SU-DHL-6 (cell line): Measurements from ENCODE around the gene NOTUM.
"Not testable (repeated sequence)": the region's sequence is repeated elsewhere in the genome, so short reads cannot be mapped to it uniquely, and the experiment has no call there.

ENCODE experiments used
- H2AFZ ChIP-seq: fragments of 200-600 bp; sonication (generic); 2 replicates; pipeline ENCODE4 v1.6.1; 2014; ENCODE audit warnings: low read depth, mild to moderate bottlenecking, moderate library complexity, mixed read lengths, antibody characterized with exemption, low read length; ENCODE audit not compliant: severe bottlenecking
- H3F3A ChIP-seq: fragments of 200-600 bp; shearing (Covaris generic); 2 replicates; pipeline ENCODE4 v1.6.0; 2016; ENCODE audit warnings: antibody characterized with exemption, mild to moderate bottlenecking; ENCODE audit not compliant: insufficient read depth
- H3K27ac ChIP-seq: fragments of 200-600 bp; sonication (generic); 2 replicates; pipeline ENCODE4 v1.5.1; 2016; ENCODE audit warnings: low read depth, mild to moderate bottlenecking, low read length, moderate library complexity, mixed read lengths
- H3K27me3 ChIP-seq: fragments of 200-600 bp; sonication (generic), shearing (Covaris generic); 2 replicates; pipeline ENCODE4 v1.6.0; 2014; ENCODE audit warnings: mild to moderate bottlenecking, low read length
- H3K36me3 ChIP-seq: fragments of 200-600 bp; sonication (generic); 2 replicates; pipeline ENCODE4 v1.6.1; 2014; ENCODE audit warnings: mild to moderate bottlenecking, low read length, mixed read lengths
- H3K4me2 ChIP-seq: fragments of 300-600, 200-600 bp; shearing (Covaris generic), sonication (generic); 2 replicates; pipeline ENCODE4 v1.6.0; 2014; ENCODE audit warnings: low read length, low read depth, mild to moderate bottlenecking; ENCODE audit not compliant: poor library complexity, severe bottlenecking
- H3K4me3 ChIP-seq: fragments of 200-600 bp; sonication (generic); 2 replicates; pipeline ENCODE4 v1.5.1; 2014; ENCODE audit warnings: antibody characterized with exemption, low read length, mild to moderate bottlenecking, mixed read lengths; ENCODE audit not compliant: insufficient read depth, poor library complexity, severe bottlenecking
- H3K79me2 ChIP-seq: fragments of 200-600 bp; sonication (generic); 2 replicates; pipeline ENCODE4 v1.6.1; 2014; ENCODE audit warnings: mild to moderate bottlenecking, low read length, moderate library complexity; ENCODE audit not compliant: insufficient read depth
- H3K9ac ChIP-seq: fragments of 200-600 bp; sonication (generic); 2 replicates; pipeline ENCODE4 v1.7.0; 2014; ENCODE audit warnings: mild to moderate bottlenecking, low read length
- H3K9me2 ChIP-seq: fragments of 200-600 bp; sonication (generic); replicated peaks from 2 replicates; pipeline ENCODE4 v1.6.1; 2014; ENCODE audit warnings: low read length; ENCODE audit not compliant: insufficient read depth
- H3K9me3 ChIP-seq: fragments of 200-600 bp; sonication (generic); 2 replicates; pipeline ENCODE4 v1.6.1; 2014; ENCODE audit warnings: low read length, mixed read lengths; ENCODE audit not compliant: insufficient read depth
- H4K20me1 ChIP-seq: fragments of 200-600 bp; sonication (generic); 2 replicates; pipeline ENCODE4 v1.6.1; 2014; ENCODE audit warnings: low read depth, mild to moderate bottlenecking, antibody characterized with exemption, low read length, moderate library complexity, mixed read lengths
- EZH2phosphoT487 ChIP-seq: fragments of 200-600 bp; sonication (generic), shearing (Covaris generic); conservative IDR thresholded peaks from 2 replicates; pipeline ENCODE4 v1.6.1; 2018; ENCODE audit warnings: mild to moderate bottlenecking, antibody characterized with exemption, low read length, moderate library complexity, mixed read lengths
- TF ChIP-seq, protein P1 (sequence below): fragments of 200-600 bp; sonication (generic); IDR thresholded peaks from one replicate; pipeline ENCODE4 v1.5.1; 2017; ENCODE audit warnings: antibody characterized with exemption, mild to moderate bottlenecking, low read length, moderate library complexity; ENCODE audit not compliant: insufficient read depth, poor library complexity, severe bottlenecking

Gene NOTUM

DNA sequence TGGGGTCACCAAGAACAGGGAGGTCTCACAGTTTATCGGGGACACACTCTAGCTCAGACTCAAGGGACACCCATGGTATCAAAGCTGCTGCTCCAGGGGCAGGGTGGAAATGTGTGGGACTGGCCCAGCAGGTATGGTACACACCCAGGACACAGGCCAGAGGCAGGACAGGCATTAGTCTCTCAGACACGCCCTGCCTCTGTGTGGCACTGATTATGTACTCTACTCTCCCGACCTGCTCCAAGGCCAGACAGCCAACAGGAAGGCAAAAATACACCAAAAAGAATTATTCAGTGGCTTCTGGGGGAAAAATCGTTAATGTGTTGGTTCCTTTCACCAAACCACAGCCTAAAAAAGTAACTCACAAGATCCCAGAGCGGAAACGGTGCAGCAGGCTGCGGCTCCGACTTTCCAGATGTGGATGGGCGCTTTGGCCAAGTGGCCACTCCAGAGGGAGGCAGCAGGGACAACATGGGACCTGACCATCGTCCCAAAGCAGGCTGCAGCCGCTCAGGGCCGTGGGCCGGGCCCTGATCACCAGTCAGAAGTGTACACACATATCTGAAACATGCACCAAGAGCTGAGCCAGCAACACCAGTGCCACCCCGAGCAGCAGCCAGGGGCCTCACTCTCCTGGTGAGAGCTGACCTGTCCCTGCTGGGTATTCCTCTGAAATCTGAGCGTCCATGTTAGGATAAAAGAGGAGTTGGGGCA lies 42.0 kb downstream of the NOTUM start:
- Histone ChIP-seq H3K4me2 (no peak overlapping the region), H3K27me3 (no peaks in the 10 kb centered on the region), H3K9me3 (no peaks in the 10 kb centered on the region), H3K27ac (no peak overlapping the region), H2AFZ (no peak overlapping the region), H3K9me2 (no peaks in the 10 kb centered on the region), H3K79me2 (peaks cover 63% of the 10 kb centered on the region), H4K20me1 (no peaks in the 10 kb centered on the region), H3F3A (no peaks in the 10 kb centered on the region), H3K36me3 (no peaks in the 10 kb centered on the region), H3K9ac (no peak overlapping the region), H3K4me3 (no peak overlapping the region)
- TF ChIP-seq, protein P1, sequence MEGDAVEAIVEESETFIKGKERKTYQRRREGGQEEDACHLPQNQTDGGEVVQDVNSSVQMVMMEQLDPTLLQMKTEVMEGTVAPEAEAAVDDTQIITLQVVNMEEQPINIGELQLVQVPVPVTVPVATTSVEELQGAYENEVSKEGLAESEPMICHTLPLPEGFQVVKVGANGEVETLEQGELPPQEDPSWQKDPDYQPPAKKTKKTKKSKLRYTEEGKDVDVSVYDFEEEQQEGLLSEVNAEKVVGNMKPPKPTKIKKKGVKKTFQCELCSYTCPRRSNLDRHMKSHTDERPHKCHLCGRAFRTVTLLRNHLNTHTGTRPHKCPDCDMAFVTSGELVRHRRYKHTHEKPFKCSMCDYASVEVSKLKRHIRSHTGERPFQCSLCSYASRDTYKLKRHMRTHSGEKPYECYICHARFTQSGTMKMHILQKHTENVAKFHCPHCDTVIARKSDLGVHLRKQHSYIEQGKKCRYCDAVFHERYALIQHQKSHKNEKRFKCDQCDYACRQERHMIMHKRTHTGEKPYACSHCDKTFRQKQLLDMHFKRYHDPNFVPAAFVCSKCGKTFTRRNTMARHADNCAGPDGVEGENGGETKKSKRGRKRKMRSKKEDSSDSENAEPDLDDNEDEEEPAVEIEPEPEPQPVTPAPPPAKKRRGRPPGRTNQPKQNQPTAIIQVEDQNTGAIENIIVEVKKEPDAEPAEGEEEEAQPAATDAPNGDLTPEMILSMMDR, result no peak
- TF ChIP-seq EZH2phosphoT487, result no peak

DNA sequence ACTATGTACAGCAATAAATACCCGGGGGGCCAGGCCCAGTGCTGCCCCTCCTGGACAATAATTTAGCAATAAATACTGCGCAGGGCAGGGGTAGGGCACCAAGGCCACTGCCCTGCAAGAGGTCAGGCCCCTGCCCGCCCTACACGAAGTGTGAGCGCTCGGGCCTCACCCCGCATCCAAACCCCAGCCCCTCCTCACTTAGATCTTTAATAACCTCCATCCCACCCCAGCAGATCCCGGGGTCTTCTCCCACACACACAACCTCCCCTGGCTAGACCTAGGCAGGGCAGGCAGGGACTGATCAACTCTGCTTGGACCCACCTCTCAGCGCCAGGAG lies 42.7 kb downstream of the NOTUM start:
- not testable (repeated sequence) for H3F3A ChIP-seq, H4K20me1 ChIP-seq, H3K27ac ChIP-seq, H3K4me3 ChIP-seq, H3K9me3 ChIP-seq, H3K9me2 ChIP-seq, H2AFZ ChIP-seq, H3K27me3 ChIP-seq, H3K36me3 ChIP-seq
- H3K79me2 ChIP-seq, result peaks cover 56% of the 10 kb centered on the region
- peak overlapping the region; percentile 31; the same call in 1 of the 2 replicates for H3K9ac ChIP-seq
- peak overlapping the region; percentile 54 for H3K4me2 ChIP-seq

DNA sequence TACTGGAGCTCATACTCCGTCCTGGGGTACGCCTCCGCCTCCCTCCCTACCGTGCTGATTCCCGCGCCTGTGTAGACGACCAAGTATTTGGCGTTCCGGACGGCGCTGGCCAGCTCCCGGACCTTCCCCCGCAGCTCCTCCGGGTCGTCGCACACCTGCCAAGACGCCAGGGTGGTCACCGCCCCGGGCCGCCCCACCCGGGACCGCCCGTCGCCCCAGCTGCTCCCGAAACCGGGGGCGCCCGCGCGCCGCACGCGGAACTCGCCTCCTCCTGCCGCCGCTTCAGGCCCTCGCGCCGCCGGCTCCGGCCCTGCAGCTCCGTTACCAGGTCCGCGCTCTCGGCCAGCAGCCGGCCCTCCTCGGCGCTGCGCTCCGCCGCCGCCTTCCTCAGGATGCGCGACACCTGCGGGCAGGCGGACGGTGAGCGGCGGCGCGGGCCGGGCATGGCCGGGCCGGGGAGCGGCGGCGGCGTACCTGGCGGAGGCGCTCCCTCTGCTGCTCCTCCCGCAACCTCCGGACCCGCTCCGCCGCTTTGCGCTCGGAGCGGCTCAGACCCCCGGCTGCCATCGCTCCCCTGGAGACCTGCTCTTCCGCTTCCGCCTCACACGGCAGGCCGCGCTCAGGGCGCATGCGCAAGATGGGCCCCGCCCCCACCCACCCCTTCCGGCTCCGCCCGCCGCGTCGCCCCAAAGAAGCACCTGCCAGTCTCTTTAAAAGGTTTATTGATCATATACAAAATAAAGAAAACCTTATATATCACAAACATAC lies 43.2 kb downstream of the NOTUM start, which contains the start of gene SIRT7:
TSS of gene SIRT7 (minus strand) at position 612 of the 768 bp plus-strand sequence. CDS start at position 567, 45 bp downstream.
- no peaks in the 10 kb centered on the region for H3K9me3 ChIP-seq
- H3F3A ChIP-seq, result no peaks in the 10 kb centered on the region
- peak within 1 kb of the TSS; percentile 54 for H3K27ac ChIP-seq
- no peak within 1 kb of the TSS for H2AFZ ChIP-seq
- TF ChIP-seq, protein P1, result no peak
- TF ChIP-seq EZH2phosphoT487, result no peak
- no peaks in the 10 kb centered on the region for H4K20me1 ChIP-seq
- H3K9ac ChIP-seq, result peak within 1 kb of the TSS; percentile 92
- peak within 1 kb of the TSS; percentile 85 for H3K4me3 ChIP-seq
- H3K4me2 ChIP-seq, result peak within 1 kb of the TSS; percentile 93
- no peaks in the 10 kb centered on the region for H3K36me3 ChIP-seq
- peaks cover 54% of the 10 kb centered on the region for H3K79me2 ChIP-seq
- H3K27me3 ChIP-seq, result no peaks in the 10 kb centered on the region
- H3K9me2 ChIP-seq, result no peaks in the 10 kb centered on the region
